Testis (tissue), 3 donors: Measurements from ENCODE around the gene ALOX15. TPM values are rescaled to one million over a fixed set of nuclear protein-coding genes. Genes with fewer than 3 reads are reported as not detected.
"Not testable (repeated sequence)": the region's sequence is repeated elsewhere in the genome, so short reads cannot be mapped to it uniquely, and the experiment has no call there.

Experiments
- DNase-seq: peaks from one replicate; pipeline ENCODE4 v3.0.0-alpha.2; 2019
- H3K27ac ChIP-seq, 2 donors: fragments of 200-600 bp; sonication (generic); one replicate each; pipeline ENCODE4 v1.5.1; 2019
- H3K27me3 ChIP-seq: fragments of 200-600 bp; sonication (generic); one replicate; pipeline ENCODE4 v1.5.1; 2019
- H3K36me3 ChIP-seq: fragments of 200-600 bp; sonication (generic); one replicate; pipeline ENCODE4 v1.5.1; 2017; ENCODE audit warnings: low read depth; ENCODE audit errors: missing control alignments
- H3K4me1 ChIP-seq: fragments of 200-600 bp; sonication (generic); one replicate; pipeline ENCODE4 v1.5.1; 2019
- H3K4me3 ChIP-seq, 2 donors: fragments of 200-600 bp; sonication (generic); one replicate each; pipeline ENCODE4 v1.5.1; 2017 to 2019
- H3K9me3 ChIP-seq: fragments of 200-600 bp; sonication (generic); one replicate; pipeline ENCODE4 v1.5.1; 2017
- POLR2A ChIP-seq: fragments of 450-650 bp; IDR thresholded peaks from one replicate; pipeline ENCODE4 v1.6.1; 2017; ENCODE audit warnings: antibody characterized with exemption, mild to moderate bottlenecking, moderate library complexity
- WGBS, 2 donors: methylation state at CpG; one replicate each; pipeline ENCODE4 v1.1.5; 2018; 5-methylcytosine and 5-hydroxymethylcytosine counted together
- intact Hi-C: fragments of 100-400 bp; cut with DNase I; formaldehyde crosslinking; loops from one replicate; pipeline ENCODE4 v1.15.1; 2023; ENCODE audit warnings: low total_unique reads
- polyA plus RNA-seq: library from polyadenylated mRNA; stranded (reverse); fragments of 350-450 nt; fragmentation: Illumina TruSeq; extraction: RNeasy Lipid Tissue Mini Kit (QIAGEN cat#74804); gene quantifications from one replicate; pipeline ENCODE4 v1.2.3, GENCODE V29; 2014; ENCODE audit warnings: low read depth, low replicate concordance; ENCODE audit not compliant: insufficient read depth
- total RNA-seq, 2 donors: library from RNA; depleted of rRNA; stranded (reverse); fragments of >200 nt; gene quantifications; one replicate each; pipeline ENCODE4 v1.2.3, GENCODE V29; 2016
- TF ChIP-seq, protein P1 (sequence below), 3 experiments: fragments of 450-650 bp in 2 of 3; fragments of 200-600 bp in 1 of 3; sonication (generic) in 1 of 3; IDR thresholded peaks; one replicate each; pipeline ENCODE4 v1.5.1; 2016 to 2019; ENCODE audit warnings: antibody characterized with exemption in 3 of 3, mild to moderate bottlenecking in 2 of 3, moderate library complexity in 1 of 3

The ALOX15 gene
- total and polyA plus RNA-seq, 3 donors from 2014 or later = 1.3 to 5.2 (median 2.4) TPM

DNA sequence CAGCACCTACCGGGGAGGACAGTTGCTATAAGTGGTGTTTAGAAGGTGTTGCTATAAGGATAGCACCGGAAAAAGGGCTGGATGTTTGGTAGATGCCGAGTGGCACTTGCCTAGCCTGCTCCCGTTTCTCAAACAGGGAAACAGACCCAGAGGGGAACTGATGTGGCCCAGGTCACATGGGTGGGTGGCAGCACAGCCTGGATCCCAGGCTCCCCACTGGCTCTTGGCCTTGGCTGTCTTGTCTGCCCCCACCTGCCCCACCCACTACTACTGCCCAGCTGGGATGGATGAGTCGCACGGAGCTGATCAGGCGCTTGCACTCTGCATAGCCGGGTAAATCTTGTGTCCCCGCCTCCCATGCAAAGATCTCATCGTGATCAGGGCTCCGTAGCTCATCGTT is 49.9 kb downstream of the ALOX15 start:
- H3K9me3 ChIP-seq = no peaks in the 10 kb centered on the region
- H3K4me1 ChIP-seq = no peaks in the 10 kb centered on the region
- TF ChIP-seq, protein P1, sequence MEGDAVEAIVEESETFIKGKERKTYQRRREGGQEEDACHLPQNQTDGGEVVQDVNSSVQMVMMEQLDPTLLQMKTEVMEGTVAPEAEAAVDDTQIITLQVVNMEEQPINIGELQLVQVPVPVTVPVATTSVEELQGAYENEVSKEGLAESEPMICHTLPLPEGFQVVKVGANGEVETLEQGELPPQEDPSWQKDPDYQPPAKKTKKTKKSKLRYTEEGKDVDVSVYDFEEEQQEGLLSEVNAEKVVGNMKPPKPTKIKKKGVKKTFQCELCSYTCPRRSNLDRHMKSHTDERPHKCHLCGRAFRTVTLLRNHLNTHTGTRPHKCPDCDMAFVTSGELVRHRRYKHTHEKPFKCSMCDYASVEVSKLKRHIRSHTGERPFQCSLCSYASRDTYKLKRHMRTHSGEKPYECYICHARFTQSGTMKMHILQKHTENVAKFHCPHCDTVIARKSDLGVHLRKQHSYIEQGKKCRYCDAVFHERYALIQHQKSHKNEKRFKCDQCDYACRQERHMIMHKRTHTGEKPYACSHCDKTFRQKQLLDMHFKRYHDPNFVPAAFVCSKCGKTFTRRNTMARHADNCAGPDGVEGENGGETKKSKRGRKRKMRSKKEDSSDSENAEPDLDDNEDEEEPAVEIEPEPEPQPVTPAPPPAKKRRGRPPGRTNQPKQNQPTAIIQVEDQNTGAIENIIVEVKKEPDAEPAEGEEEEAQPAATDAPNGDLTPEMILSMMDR (IDR thresholded peaks at IDR 0.05) = no peak
- H3K36me3 ChIP-seq = no peaks in the 10 kb centered on the region
- intact Hi-C loops = no loop called here
- DNase-seq = no peak
- no peak overlapping the region for H3K4me3 ChIP-seq
- H3K27ac ChIP-seq = no peak overlapping the region
- H3K27me3 ChIP-seq = no peaks in the 10 kb centered on the region
- 68 to 86% methylated on average over 4 to 12 of the region's 12 CpGs for WGBS, 2 donors

DNA sequence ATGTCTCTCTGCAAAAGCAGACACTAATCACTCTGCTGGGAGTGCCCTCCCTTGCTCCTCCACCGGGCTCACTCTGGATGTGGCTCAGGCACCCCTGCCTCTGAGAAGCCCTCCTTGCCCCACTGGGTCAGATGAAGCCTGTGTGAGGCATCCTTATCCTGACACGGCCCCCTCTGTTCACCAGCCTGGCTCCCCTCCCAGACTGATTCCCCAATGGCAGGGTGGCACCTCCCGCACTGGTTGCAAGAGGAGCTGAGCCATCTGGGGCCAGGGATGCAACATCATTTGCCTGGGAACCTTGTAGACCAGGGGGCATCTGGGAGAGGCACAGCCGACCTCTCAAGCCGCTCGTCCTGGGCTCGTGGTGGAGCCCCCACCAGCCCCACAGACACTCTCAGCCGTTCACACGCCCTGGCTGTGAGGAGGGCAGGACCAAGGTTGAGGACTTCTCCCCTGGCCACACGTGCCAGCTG is 50.5 kb downstream of the ALOX15 start:
- H3K27me3 ChIP-seq = no peaks in the 10 kb centered on the region
- no peaks in the 10 kb centered on the region for H3K9me3 ChIP-seq
- WGBS, 2 donors = 75 to 82% methylated on average over 3 to 10 of the region's 10 CpGs
- no peak overlapping the region for H3K4me3 ChIP-seq
- DNase-seq = no peak
- intact Hi-C loops = no loop called here
- H3K27ac ChIP-seq = no peak overlapping the region
- TF ChIP-seq, protein P1 (IDR thresholded peaks at IDR 0.05) = no peak
- no peak for TF ChIP-seq POLR2A
- H3K36me3 ChIP-seq = no peaks in the 10 kb centered on the region
- no peaks in the 10 kb centered on the region for H3K4me1 ChIP-seq

DNA sequence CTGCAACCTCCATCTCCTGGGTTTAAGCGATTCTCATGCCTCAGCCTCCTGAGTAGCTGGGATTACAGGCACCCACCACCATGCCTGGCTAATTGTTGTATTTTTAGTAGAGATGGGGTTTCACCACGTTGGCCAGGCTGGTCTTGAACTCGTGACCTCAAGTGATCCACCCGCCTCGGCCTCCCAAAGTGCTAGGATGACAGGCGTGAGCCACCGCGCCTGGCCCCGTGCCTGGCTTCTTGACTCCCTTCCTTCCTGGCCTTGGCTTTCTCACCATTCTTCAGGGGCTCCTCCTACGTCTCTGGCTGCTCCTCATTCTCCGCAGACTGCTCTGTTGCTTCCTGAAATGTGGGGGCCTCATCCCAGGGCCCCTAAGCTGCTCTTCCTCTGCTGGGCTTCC is 51.4 kb downstream of the ALOX15 start:
- H3K4me1 ChIP-seq, H3K9me3 ChIP-seq, DNase-seq, H3K27me3 ChIP-seq, H3K4me3 ChIP-seq, intact Hi-C loops, H3K36me3 ChIP-seq, H3K27ac ChIP-seq: not testable (repeated sequence)
- 52 to 64% methylated on average over 11 of the region's 11 CpGs for WGBS, 2 donors

DNA sequence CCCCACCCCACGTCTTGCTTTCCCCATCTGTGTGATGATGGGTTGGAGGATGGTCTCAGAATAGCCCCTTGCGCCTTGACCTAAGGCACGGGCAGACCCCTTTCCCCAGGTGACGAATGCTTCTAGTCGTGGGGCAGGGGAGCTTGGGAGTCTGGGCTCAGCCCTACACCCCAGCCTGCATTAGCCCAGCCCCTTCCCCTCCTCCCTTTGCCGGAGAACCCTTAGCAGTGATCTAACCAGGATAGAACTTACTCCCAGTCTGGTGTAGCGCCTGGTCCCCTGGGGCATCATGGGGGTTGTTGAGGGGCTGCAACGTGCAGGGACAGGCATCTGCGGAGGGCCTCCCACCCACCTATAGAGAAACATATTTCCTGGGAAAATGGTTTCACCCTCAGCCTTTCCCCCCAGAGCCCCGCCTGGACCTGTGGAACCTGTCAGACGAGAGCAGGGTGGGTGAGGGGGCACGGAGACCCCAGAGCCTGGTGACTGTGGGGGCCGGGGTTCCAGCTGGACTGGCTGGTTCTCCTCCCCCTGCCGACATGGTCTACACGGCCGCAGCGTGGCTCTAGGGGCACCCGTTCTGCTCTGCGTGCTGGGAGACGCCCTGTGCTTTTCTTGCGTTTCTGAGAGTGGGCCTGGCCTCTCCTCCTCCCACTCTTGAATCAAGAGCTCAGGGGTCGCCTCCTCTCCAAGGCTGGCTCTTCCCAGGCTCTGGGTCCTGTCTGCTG is 52.4 kb downstream of the ALOX15 start:
- no peak for DNase-seq
- peaks cover 2% of the 10 kb centered on the region for H3K4me1 ChIP-seq
- 89 to 90% methylated on average over 11 to 22 of the region's 22 CpGs for WGBS, 2 donors
- no peaks in the 10 kb centered on the region for H3K9me3 ChIP-seq
- H3K36me3 ChIP-seq = no peaks in the 10 kb centered on the region
- no peaks in the 10 kb centered on the region for H3K27me3 ChIP-seq
- TF ChIP-seq, protein P1 (IDR thresholded peaks at IDR 0.05) = no peak
- no peak for TF ChIP-seq POLR2A
- H3K4me3 ChIP-seq = no peak overlapping the region
- intact Hi-C loops = no loop called here
- H3K27ac ChIP-seq = no peak overlapping the region

DNA sequence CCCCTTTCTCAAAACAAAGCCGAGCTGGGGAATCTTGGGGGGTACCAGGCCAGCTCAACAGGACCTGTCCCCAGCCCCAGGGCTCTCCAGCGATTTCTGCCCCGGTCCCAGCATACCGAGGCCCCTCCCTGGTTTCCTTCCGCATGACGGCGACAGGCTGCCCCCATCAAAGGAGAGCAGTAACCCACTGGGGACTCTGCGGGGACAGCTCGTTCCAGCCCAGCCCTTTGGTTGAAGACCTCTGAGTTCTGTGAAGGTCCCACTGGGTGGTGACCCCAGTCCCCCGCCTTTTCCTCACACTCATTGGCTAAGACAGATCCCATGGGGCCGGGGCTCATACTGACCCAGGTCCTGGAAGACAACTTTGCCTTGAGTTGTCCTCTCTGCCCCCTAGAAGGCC is 53.1 kb downstream of the ALOX15 start:
- intact Hi-C loops = no loop called here
- WGBS, 2 donors = 90% methylated on average over 11 of the region's 11 CpGs
- Histone ChIP-seq H3K4me3 (no peak overlapping the region), H3K36me3 (no peaks in the 10 kb centered on the region), H3K9me3 (no peaks in the 10 kb centered on the region), H3K27me3 (no peaks in the 10 kb centered on the region), H3K27ac (no peak overlapping the region), H3K4me1 (peaks cover 6% of the 10 kb centered on the region)
- no peak for DNase-seq
- TF ChIP-seq, protein P1 (IDR thresholded peaks at IDR 0.05) = no peak
- TF ChIP-seq POLR2A = no peak
